Measurements from ENCODE around the gene EHF.
"Not testable (repeated sequence)": the region's sequence is repeated elsewhere in the genome, so short reads cannot be mapped to it uniquely, and the experiment has no call there.

EHF gene

DNA sequence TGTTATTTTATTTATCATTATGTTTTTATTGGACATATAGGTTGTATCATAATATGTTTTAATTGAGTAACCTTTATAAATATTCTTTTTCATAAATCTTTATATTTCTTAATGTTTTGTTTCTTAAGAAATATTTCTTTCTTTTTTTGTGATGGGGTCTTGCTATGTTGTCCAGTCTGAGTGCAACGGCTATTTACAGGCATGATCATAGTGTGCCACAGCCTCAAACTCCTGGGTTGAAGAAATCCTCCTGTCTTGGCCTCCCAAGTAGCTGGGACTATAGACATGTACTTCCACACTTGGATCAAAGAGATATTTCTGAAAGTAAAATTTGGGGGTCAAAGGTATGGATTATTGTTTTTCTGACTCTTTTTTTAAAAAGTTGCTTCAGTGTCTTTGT, 53.1 kb downstream of the EHF start:
- DNase-seq: no peak

- DNase-seq: no peak
Observed at GRCh38 chr11:34676227-34676626, 55.3 kb downstream of the EHF start.

- DNase-seq: no peak
Observed at GRCh38 chr11:34679681-34680080, 58.8 kb downstream of the EHF start.

GRCh38 chr11:34680206-34680605, 59.3 kb downstream of the EHF start:
- DNase-seq: no peak

GRCh38 chr11:34680918-34681586, 60.2 kb downstream of the EHF start:
- no peak for DNase-seq

DNA sequence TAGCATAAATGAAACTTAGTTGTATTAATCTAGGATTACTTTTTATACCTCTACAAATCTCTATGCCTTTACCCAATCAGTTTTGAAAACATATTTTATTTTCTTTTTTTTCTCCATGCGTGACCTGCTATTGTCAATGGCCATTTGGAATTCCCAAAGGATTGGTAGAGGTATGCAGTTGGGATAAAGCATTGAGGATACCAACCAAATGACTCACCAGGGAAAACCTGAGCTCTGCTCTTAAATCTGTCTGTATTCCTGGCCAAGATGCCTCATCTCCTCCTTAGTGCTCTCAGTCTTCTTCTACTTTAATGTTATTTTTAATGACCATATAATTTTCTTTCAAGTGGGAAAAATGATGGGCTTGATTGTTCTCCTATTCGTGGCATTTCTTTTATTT, 61.9 kb downstream of the EHF start:
- DNase-seq: no peak

DNA sequence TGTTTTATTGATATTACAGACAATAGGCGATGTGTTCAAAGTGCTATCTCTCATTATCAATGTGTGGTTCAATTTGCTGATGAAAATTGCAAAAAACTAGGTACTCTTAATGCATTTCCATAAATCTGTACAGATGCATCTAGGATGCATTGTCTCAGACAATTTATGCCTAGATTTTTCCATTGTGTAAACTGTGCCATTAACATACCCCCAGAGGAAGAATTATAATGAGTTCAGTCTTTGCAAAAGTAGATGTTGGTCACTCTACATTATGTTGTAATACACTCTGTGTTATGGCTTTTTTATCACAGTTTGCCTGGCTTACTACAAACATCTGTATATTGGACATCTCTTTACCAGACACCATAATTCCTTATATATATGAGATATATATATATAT, 62.5 kb downstream of the EHF start:
- DNase-seq: no peak

- no peak for DNase-seq
Observed at GRCh38 chr11:34685864-34686263, 65.0 kb downstream of the EHF start.

- DNase-seq: not testable (repeated sequence)
Observed at GRCh38 chr11:34692299-34692698, 71.4 kb downstream of the EHF start.

DNA sequence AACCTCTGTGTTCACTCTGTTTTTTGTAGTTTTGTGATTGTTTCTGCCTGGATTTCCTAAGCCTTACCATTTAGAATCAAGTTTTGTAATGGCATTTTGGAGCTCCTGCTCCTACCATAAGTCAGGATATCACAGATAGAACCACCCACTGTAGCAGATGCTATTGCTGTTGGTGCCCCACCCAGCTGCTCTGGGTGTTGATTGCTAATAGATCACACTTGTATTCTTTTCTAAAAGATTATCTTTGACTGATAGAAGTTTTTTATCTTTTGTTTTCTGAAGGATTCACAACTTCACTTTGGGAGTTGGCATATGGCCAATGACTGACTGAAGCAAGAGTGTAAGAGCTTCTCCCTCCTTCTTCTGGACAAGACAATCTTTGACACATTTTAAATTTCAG, 76.0 kb downstream of the EHF start:
- DNase-seq: no peak

- no peak for DNase-seq
Observed at GRCh38 chr11:34706709-34707461, 86.0 kb downstream of the EHF start.

GRCh38 chr11:34707462-34707840, 86.6 kb downstream of the EHF start:
- no peak for DNase-seq

All from femur (tissue), 1 donor.